B cell (primary cell): Measurements from ENCODE around the gene NTRK2. TPM values are rescaled to one million over a fixed set of nuclear protein-coding genes. Genes with fewer than 3 reads are reported as not detected.

ENCODE experiments used
- ATAC-seq: fragments of 200-7000 bp; cut with Tn5 transposase; one replicate; pipeline ENCODE4 v1.10.0; 2021; ENCODE audit warnings: low read depth, mild to moderate bottlenecking, moderate number of reproducible peaks, moderate library complexity
- CTCF ChIA-PET: fragments of 350-600 bp; sonication (Branson Sonifier 250); formaldehyde crosslinking; loops from one replicate; lab custom pipeline; 2021; ENCODE audit warnings: antibody characterized with exemption, inconsistent platforms; lab: Charles Lee
- POLR2A ChIA-PET: fragments of 350-600 bp; sonication (Branson Sonifier 250); formaldehyde crosslinking; loops from one replicate; lab custom pipeline; 2021; ENCODE audit warnings: antibody characterized with exemption; lab: Charles Lee
- DNase-seq: peaks from one replicate; pipeline ENCODE4 v3.0.0; 2013
- H2AFZ ChIP-seq: 2 replicates; pipeline ENCODE4 v1.6.1; 2012; ENCODE audit warnings: mild to moderate bottlenecking, low read depth, low read length; ENCODE audit not compliant: insufficient read depth, poor library complexity, severe bottlenecking
- H3K27ac ChIP-seq, 2 donors: 1 replicate in 1 of 2; 2 replicates in 1 of 2; pipeline ENCODE4 v1.5.1; 2012 to 2013; ENCODE audit warnings: low read length in 2 of 2, mild to moderate bottlenecking in 2 of 2, moderate library complexity in 1 of 2
- H3K27me3 ChIP-seq, 4 experiments: fragments of 200-600 bp in 1 of 4; sonication (generic) in 1 of 4; replicated peaks in 1 of 4; 1 replicate in 2 of 4; 2 replicates in 2 of 4; pipeline versions ENCODE4 v1.6.1 to v1.7.0; 2013 to 2016; ENCODE audit warnings: low read length in 3 of 4, mild to moderate bottlenecking in 2 of 4, mixed read lengths in 1 of 4, moderate library complexity in 1 of 4; ENCODE audit not compliant: insufficient read depth in 4 of 4, control insufficient read depth in 3 of 4; ENCODE audit errors: control extremely low read depth in 1 of 4
- H3K36me3 ChIP-seq, 2 experiments: replicated peaks in 1 of 2; 1 replicate in 1 of 2; 2 replicates in 1 of 2; pipeline versions ENCODE4 v1.6.1 to v1.7.1; 2013; ENCODE audit warnings: low read length in 1 of 2; ENCODE audit not compliant: insufficient read depth in 2 of 2, control insufficient read depth in 1 of 2; ENCODE audit errors: control extremely low read depth in 1 of 2, extremely low read depth in 1 of 2
- H3K4me1 ChIP-seq, 2 donors: fragments of 200-600 bp in 1 of 2; sonication (generic) in 1 of 2; 1 replicate in 1 of 2; 2 replicates in 1 of 2; pipeline versions ENCODE4 v1.5.1 to v1.6.1; 2013 to 2017; ENCODE audit warnings: low read length in 2 of 2; ENCODE audit not compliant: control insufficient read depth in 2 of 2, insufficient read depth in 2 of 2
- H3K4me2 ChIP-seq: replicated peaks from 2 replicates; pipeline ENCODE3; 2012; ENCODE audit warnings: mild to moderate bottlenecking, low read depth, low read length; ENCODE audit not compliant: poor library complexity, severe bottlenecking
- H3K4me3 ChIP-seq, 5 experiments: fragments of 200-600 bp in 1 of 5; sonication (generic) in 1 of 5; 1 replicate in 3 of 5; 2 replicates in 2 of 5; pipeline versions ENCODE4 v1.5.1 to v1.7.0; 2011 to 2016; ENCODE audit warnings: low read length in 4 of 5, mild to moderate bottlenecking in 4 of 5, low read depth in 2 of 5, control low read depth in 1 of 5, moderate library complexity in 1 of 5; ENCODE audit not compliant: insufficient read depth in 1 of 5; ENCODE audit errors: control extremely low read depth in 1 of 5, extremely low read depth in 1 of 5
- H3K79me2 ChIP-seq: fragments of 200-600 bp; sonication (generic); one replicate; pipeline ENCODE4 v1.6.0; 2016; ENCODE audit warnings: low read length; ENCODE audit not compliant: control insufficient read depth, insufficient read depth
- H3K9ac ChIP-seq: fragments of 200-600 bp; sonication (generic); 2 replicates; pipeline ENCODE4 v1.6.1; 2017; ENCODE audit warnings: mild to moderate bottlenecking, low read length, moderate library complexity
- H3K9me3 ChIP-seq, 3 donors: one replicate each; pipeline versions ENCODE4 v1.6.1 to v1.7.1; 2013; ENCODE audit warnings: low read length in 2 of 3; ENCODE audit not compliant: control insufficient read depth in 2 of 3, insufficient read depth in 1 of 3; ENCODE audit errors: control extremely low read depth in 1 of 3
- H4K20me1 ChIP-seq: 2 replicates; pipeline ENCODE4 v1.6.0; 2012; ENCODE audit warnings: mild to moderate bottlenecking, low read length; ENCODE audit not compliant: insufficient read depth, control insufficient read depth, poor library complexity, severe bottlenecking
- H3K27ac Mint-ChIP-seq: one replicate; pipeline ENCODE4 v1.8.0; 2021; ENCODE audit warnings: mixed read lengths
- H3K27me3 Mint-ChIP-seq: one replicate; pipeline ENCODE4 v1.8.0; 2021; ENCODE audit warnings: mixed read lengths
- H3K4me1 Mint-ChIP-seq: one replicate; pipeline ENCODE4 v1.8.0; 2021; ENCODE audit warnings: mixed read lengths
- H3K4me3 Mint-ChIP-seq: one replicate; pipeline ENCODE4 v1.8.0; 2021; ENCODE audit warnings: mixed read lengths
- H3K9me3 Mint-ChIP-seq: one replicate; pipeline ENCODE4 v1.8.0; 2022; ENCODE audit warnings: mixed read lengths; ENCODE audit not compliant: insufficient read depth
- EZH2 ChIP-seq: IDR thresholded peaks from 2 replicates; pipeline ENCODE4 v1.6.1; 2012; ENCODE audit warnings: borderline replicate concordance, low read depth, mild to moderate bottlenecking, moderate library complexity, low read length; ENCODE audit not compliant: insufficient read depth, poor library complexity, severe bottlenecking
- WGBS: methylation state at CpG from one replicate; pipeline ENCODE4 v1.1.5; 2013; ENCODE audit warnings: missing lambda C conversion rate; ENCODE audit not compliant: insufficient coverage; 5-methylcytosine and 5-hydroxymethylcytosine counted together
- intact Hi-C: fragments of 100-400 bp; cut with micrococcal nuclease; formaldehyde crosslinking; loops from one replicate; pipeline ENCODE4 v1.10.0; 2022
- polyA plus RNA-seq: library from polyadenylated mRNA; depleted of rRNA; stranded (reverse); fragments of >200 nt; gene quantifications from 2 replicates; pipeline ENCODE4 v1.2.3, GENCODE V29; 2012
- total RNA-seq, 2 donors: library from RNA; stranded (reverse); fragments of 120-200 nt in 1 of 2; gene quantifications; 1 replicate in 1 of 2; 2 replicates in 1 of 2; pipeline versions ENCODE4 v1.2.3 to v1.2.4, GENCODE V29; 2013 to 2022
- TF ChIP-seq, protein P1 (sequence below): fragments of 200-600 bp; IDR thresholded peaks from one replicate; pipeline ENCODE4 v1.8.0; 2022; ENCODE audit warnings: antibody characterized with exemption, mild to moderate bottlenecking

The NTRK2 gene
- total and polyA plus RNA-seq, 2 donors (not counting 1 experiment from before 2014, with no cell fraction given) = 0.03 to 0.10 TPM

DNA sequence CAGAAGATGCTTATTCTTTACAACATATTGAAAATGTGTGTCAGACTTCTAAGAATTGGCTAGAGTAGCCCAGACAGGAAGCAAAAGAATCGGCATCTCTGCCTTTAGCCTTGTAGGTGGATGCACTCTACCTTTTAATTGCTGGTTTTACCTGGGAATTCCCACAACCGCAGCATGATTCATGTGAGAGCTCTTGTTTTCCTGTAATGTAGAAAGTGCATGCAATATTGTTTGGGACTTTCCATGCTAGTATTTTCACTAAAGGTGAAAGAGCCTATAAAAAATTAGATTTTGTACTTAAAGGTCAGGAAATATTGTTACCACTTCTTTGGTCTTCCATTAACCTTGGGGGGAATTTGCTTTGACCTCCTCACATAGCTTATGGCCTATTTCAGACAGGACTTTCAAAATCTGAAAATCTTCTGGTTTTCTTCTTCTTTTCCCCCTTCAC is 89.8 kb downstream of the NTRK2 start:
- H3K36me3 ChIP-seq = no peaks in the 10 kb centered on the region
- H3K4me1 ChIP-seq = no peaks in the 10 kb centered on the region
- Mint-ChIP-seq H3K9me3 (no peaks in the 10 kb centered on the region), H3K27me3 (no peaks in the 10 kb centered on the region), H3K4me3 (no peak overlapping the region), H3K4me1 (peaks cover under 1% of the 10 kb centered on the region), H3K27ac (no peak overlapping the region)
- TF ChIP-seq, protein P1, sequence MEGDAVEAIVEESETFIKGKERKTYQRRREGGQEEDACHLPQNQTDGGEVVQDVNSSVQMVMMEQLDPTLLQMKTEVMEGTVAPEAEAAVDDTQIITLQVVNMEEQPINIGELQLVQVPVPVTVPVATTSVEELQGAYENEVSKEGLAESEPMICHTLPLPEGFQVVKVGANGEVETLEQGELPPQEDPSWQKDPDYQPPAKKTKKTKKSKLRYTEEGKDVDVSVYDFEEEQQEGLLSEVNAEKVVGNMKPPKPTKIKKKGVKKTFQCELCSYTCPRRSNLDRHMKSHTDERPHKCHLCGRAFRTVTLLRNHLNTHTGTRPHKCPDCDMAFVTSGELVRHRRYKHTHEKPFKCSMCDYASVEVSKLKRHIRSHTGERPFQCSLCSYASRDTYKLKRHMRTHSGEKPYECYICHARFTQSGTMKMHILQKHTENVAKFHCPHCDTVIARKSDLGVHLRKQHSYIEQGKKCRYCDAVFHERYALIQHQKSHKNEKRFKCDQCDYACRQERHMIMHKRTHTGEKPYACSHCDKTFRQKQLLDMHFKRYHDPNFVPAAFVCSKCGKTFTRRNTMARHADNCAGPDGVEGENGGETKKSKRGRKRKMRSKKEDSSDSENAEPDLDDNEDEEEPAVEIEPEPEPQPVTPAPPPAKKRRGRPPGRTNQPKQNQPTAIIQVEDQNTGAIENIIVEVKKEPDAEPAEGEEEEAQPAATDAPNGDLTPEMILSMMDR = no peak
- no peak for TF ChIP-seq EZH2
- intact Hi-C loops = no loop called here
- H3K27ac ChIP-seq = no peak overlapping the region
- no peak overlapping the region for H3K4me2 ChIP-seq
- H3K9me3 ChIP-seq = no peaks in the 10 kb centered on the region
- ATAC-seq (no peak), DNase-seq (peak; percentile 12)
- no peak overlapping the region for H3K4me3 ChIP-seq
- no peaks in the 10 kb centered on the region for H3K27me3 ChIP-seq
- CTCF ChIA-PET = no interaction called here
- no peak overlapping the region for H3K9ac ChIP-seq
- no peaks in the 10 kb centered on the region for H3K79me2 ChIP-seq
- WGBS = 79% methylated on average over 2 of the region's 2 CpGs
- POLR2A ChIA-PET = no interaction called here
- no peak overlapping the region for H2AFZ ChIP-seq
- no peaks in the 10 kb centered on the region for H4K20me1 ChIP-seq

- no peaks in the 10 kb centered on the region for H3K27me3 Mint-ChIP-seq
- POLR2A ChIA-PET = no interaction called here
- WGBS = no CpG with 5 or more reads among the region's 2 CpGs
- Histone ChIP-seq H2AFZ (no peak overlapping the region), H3K79me2 (no peaks in the 10 kb centered on the region), H3K27ac (no peak overlapping the region), H4K20me1 (no peaks in the 10 kb centered on the region), H3K4me3 (no peak overlapping the region), H3K9me3 (no peaks in the 10 kb centered on the region), H3K4me2 (no peak overlapping the region), H3K4me1 (no peaks in the 10 kb centered on the region), H3K9ac (no peak overlapping the region), H3K27me3 (no peaks in the 10 kb centered on the region), H3K36me3 (no peaks in the 10 kb centered on the region)
- ATAC-seq (no peak), DNase-seq (no peak)
- no peaks in the 10 kb centered on the region for H3K9me3 Mint-ChIP-seq
- CTCF ChIA-PET = no interaction called here
- intact Hi-C loops = no loop called here
- no peaks in the 10 kb centered on the region for H3K4me1 Mint-ChIP-seq
- no peak overlapping the region for H3K4me3 Mint-ChIP-seq
- no peak for TF ChIP-seq EZH2
- TF ChIP-seq, protein P1 = no peak
- no peak overlapping the region for H3K27ac Mint-ChIP-seq
These were observed 90.3 kb downstream of the NTRK2 start for GRCh38 chr9:84759804-84760203.
